ENCODE results near the gene RXRB.

Gene RXRB

DNA sequence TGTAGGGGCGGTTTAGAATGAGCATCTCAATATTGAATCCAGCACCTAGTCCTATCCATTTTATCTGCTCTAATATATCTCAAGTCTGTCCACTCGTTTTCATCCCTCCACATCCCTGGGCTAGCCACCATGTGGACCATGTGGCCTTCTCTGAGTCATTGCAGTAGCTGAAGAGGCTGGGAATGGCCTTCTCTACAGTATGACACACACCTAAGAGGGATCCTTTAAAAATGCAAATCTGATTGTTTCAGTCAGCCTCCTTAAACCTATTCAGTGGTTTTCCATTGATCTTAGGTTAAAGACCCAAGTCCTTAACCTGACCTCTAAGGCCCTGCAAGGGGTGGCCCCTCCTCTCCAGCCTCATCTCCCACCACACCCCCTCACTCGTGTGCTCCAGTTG, 17.2 kb upstream of the RXRB start:
- in situ Hi-C loops (cut with HindIII; ENCODE audit: low sequenced_read_pairs) = no loop called here
- H3K4me3 ChIP-seq (ENCODE audit: low read depth, low read length) = no peak overlapping the region
- no peak for DNase-seq (ENCODE audit: low read depth, low spot score)
- TF ChIP-seq CTCF (IDR thresholded peaks at IDR 0.05; ENCODE audit: low read depth, low read length) = no peak

- H3K4me3 ChIP-seq (ENCODE audit: low read depth, low read length) = no peak overlapping the region
- DNase-seq (ENCODE audit: low read depth, low spot score) = no peak
- TF ChIP-seq CTCF (IDR thresholded peaks at IDR 0.05; ENCODE audit: low read depth, low read length) = no peak
- in situ Hi-C loops (cut with HindIII; ENCODE audit: low sequenced_read_pairs) = no loop called here
These were observed 16.8 kb upstream of the RXRB start for GRCh38 chr6:33217246-33217645.

DNA sequence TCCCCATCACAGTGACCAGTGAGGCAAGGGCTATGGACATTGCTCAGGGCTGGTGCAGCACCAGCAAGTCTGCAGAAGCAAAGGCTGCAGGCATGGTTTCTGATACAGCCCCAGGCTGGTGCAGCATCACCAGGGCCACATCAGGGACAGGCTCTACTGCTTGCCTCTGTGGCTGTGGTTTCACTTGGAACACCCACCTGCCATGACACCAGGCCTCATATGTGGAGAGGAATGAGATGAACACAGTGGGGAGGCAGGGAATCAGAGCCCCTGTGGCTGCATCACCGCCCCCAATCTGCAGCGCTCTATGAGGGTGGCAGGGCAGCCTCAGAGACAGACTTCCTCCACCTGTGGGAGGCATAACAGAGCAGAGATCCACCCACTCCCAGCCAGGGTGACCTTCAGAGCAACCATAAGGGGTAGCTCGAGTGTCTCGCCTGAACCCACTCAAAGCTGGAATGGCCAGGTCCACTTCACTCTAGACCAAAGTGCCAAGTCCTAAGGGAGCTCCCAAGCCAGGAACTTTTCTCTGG, 15.7 kb upstream of the RXRB start:
- DNase-seq (ENCODE audit: low read depth, low spot score) = no peak
- no peak overlapping the region for H3K4me3 ChIP-seq (ENCODE audit: low read depth, low read length)
- in situ Hi-C loops (cut with HindIII; ENCODE audit: low sequenced_read_pairs) = no loop called here
- no peak for TF ChIP-seq CTCF (IDR thresholded peaks at IDR 0.05; ENCODE audit: low read depth, low read length)

DNA sequence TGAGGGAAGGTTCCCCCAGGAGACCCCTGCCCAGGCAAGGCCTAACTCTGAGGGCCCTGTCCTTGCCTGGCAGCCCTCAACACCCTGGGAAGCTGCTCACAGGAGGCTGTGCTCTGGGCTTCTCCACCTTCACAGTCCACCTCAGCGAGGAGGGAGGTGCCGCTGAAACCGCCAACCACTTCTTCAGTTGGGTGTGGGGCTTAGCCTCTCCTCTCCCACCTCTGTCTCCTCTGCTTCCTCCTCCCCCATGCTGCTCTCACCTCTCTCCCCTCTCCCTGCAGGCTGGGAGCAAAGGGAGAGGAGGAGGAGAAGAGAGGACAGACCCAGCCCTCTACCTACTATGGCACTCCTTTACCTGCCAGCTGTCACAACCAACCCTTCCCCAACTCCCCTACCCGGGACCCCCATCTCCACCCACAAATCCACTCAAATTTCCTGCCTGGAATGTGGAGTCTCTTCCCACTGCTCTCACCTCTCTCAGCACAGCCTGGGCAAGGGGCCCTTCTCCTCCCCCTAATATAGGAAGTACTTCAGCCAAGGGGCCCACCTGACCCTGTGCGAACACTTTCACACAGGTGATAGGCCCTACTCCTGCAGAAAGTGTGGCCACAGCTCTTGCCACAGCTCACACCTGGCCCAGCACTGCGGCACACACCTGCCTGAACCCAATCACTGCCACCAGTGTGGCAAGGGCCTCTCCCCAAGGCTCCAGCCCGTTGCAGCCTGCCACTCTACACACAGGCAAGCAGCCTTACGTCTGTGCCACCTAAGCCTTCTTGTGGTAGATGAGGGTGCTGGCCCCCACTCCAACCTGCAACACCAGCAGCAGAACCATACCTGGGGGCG, 15.0 kb upstream of the RXRB start:
- TF ChIP-seq CTCF (IDR thresholded peaks at IDR 0.05; ENCODE audit: low read depth, low read length) = no peak
- in situ Hi-C loops (cut with HindIII; ENCODE audit: low sequenced_read_pairs) = no loop called here
- no peak for DNase-seq (ENCODE audit: low read depth, low spot score)
- H3K4me3 ChIP-seq (ENCODE audit: low read depth, low read length) = no peak overlapping the region

GRCh38 chr6:33213989-33214335, 13.5 kb upstream of the RXRB start:
- peak overlapping the region; percentile 51 for H3K4me3 ChIP-seq (ENCODE audit: low read depth, low read length)
- DNase-seq (ENCODE audit: low read depth, low spot score) = no peak
- in situ Hi-C loops (cut with HindIII; ENCODE audit: low sequenced_read_pairs) = no loop called here
- TF ChIP-seq CTCF (IDR thresholded peaks at IDR 0.05; ENCODE audit: low read depth, low read length) = no peak

DNA sequence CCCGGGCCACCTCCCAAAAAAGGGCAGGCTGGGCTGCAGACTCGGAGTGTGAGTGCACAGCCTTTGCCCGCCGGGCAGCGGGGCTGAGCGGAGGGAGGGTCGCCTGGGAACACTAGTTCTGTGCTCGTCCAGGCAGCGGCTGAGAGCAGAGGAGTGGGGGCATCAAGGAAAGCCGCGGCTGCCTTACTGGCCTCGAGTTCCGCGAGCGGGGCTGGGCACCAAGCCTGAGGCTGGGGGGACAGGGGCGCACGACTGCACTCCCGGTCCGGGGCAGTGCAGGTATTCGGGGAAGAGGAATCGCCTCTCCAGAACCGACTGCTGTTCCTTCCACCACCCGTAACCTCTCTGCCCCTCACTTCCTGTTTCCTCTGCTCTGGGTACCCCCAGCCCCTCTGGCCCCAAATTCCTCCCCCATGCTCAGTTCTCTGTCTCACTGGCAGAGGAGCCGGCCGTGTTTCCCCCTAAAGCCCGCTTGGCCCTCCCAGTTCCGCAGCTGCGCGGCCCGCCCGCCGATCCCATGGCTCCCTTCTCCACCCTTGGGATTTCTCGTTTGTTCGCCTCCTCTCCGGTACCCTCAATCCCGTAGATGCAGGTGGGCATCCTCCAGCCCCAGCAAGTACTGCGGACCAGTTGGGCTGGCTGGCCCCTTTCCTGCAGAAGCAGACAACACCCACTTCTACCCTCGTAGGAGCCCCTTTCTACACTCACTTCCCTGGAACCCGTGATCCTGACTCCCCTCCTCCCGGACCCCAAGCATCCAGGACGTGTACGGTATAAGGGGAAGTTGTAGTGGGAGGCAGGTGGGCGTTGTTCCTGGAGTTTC, 12.9 kb upstream of the RXRB start:
- TF ChIP-seq CTCF (IDR thresholded peaks at IDR 0.05; ENCODE audit: low read depth, low read length) = no peak
- H3K4me3 ChIP-seq (ENCODE audit: low read depth, low read length) = peak overlapping the region; percentile 51
- no peak for DNase-seq (ENCODE audit: low read depth, low spot score)
- in situ Hi-C loops (cut with HindIII; ENCODE audit: low sequenced_read_pairs) = no loop called here

Measured in astrocyte of the spinal cord (primary cell).